ENCODE measurements around the gene CDC42BPB. TPM values are rescaled to one million over a fixed set of nuclear protein-coding genes. Genes with fewer than 3 reads are reported as not detected.

Gene CDC42BPB
- polyA plus RNA-seq, 1 donor (not counting 4 experiments of a cell fraction or from before 2014, with no cell fraction given), result 41.3 TPM

GRCh38 chr14:102982852-102983470 lies 74.4 kb downstream of the CDC42BPB start:
- H3K36me3 ChIP-seq (ENCODE audit: control insufficient read depth in 2 of 2, extremely low read depth in 1 of 2, insufficient read depth in 2 of 2, low read length in 2 of 2), result peaks cover 33 to 35% of the 10 kb centered on the region in 2 experiments

GRCh38 chr14:102980409-102980810 lies 76.9 kb downstream of the CDC42BPB start:
- Histone ChIP-seq H3K27ac (ENCODE audit: control insufficient read depth, insufficient read depth, low read length) (no peak overlapping the region), H3K4me2 (ENCODE audit: control insufficient read depth, extremely low read depth, insufficient read depth, low read depth, low read length) (no peak overlapping the region), H3K9me1 (ENCODE audit: control insufficient read depth, extremely low read depth, insufficient read depth, low read length) (no peaks in the 10 kb centered on the region), H3K36me3 (ENCODE audit: control insufficient read depth in 2 of 2, extremely low read depth in 1 of 2, insufficient read depth in 2 of 2, low read length in 2 of 2) (peaks cover 42 to 46% of the 10 kb centered on the region in 2 experiments), H3K4me1 (ENCODE audit: control insufficient read depth, extremely low read depth, insufficient read depth, low read length) (peaks cover 2% of the 10 kb centered on the region), H2AFZ (ENCODE audit: control insufficient read depth, low read length) (no peak overlapping the region), H3K9me3 (ENCODE audit: control insufficient read depth, low read depth, low read length) (no peaks in the 10 kb centered on the region), H3K4me3 (ENCODE audit: control insufficient read depth in 2 of 3, extremely low read depth in 1 of 3, insufficient read depth in 2 of 3, low read depth in 1 of 3, low read length in 3 of 3) (no peak overlapping the region), H3K27me3 (ENCODE audit: control insufficient read depth, extremely low read depth, insufficient read depth, low read length) (no peaks in the 10 kb centered on the region), H3K79me2 (ENCODE audit: control insufficient read depth, insufficient read depth, low read length) (peaks cover 2% of the 10 kb centered on the region), H4K20me1 (ENCODE audit: control insufficient read depth, extremely low read depth, insufficient read depth, low read length) (no peaks in the 10 kb centered on the region), H3K9ac (ENCODE audit: control insufficient read depth, extremely low read depth, insufficient read depth, low read length) (no peak overlapping the region)
- dilution Hi-C loops (cut with MboI; ENCODE audit: extremely low pct_ligation_motif_present, low sequenced_read_pairs), result no loop called here
- TF ChIP-seq CTCF (optimal IDR thresholded peaks at IDR 0.05 in 1 of 3, IDR thresholded peaks at IDR 0.05 in 1 of 3, conservative IDR thresholded peaks at IDR 0.05 in 1 of 3; ENCODE audit: extremely low read depth in 1 of 3, insufficient read depth in 2 of 3, low read length in 3 of 3), result no peak
- no peak for TF ChIP-seq EZH2 (IDR thresholded peaks at IDR 0.05; ENCODE audit: low read length)
- no peak for FAIRE-seq
- DNase-seq (ENCODE audit: low read depth, low spot score), result no peak

More at GRCh38 chr14:102982852-102983470, 74.4 kb downstream of the CDC42BPB start:
- FAIRE-seq, result no peak
- H3K4me2 ChIP-seq (ENCODE audit: control insufficient read depth, extremely low read depth, insufficient read depth, low read depth, low read length), result no peak overlapping the region
- dilution Hi-C loops (cut with MboI; ENCODE audit: extremely low pct_ligation_motif_present, low sequenced_read_pairs), result no loop called here
- H3K27me3 ChIP-seq (ENCODE audit: control insufficient read depth, extremely low read depth, insufficient read depth, low read length), result no peaks in the 10 kb centered on the region
- peaks cover 7% of the 10 kb centered on the region for H3K9me1 ChIP-seq (ENCODE audit: control insufficient read depth, extremely low read depth, insufficient read depth, low read length)
- TF ChIP-seq CTCF (optimal IDR thresholded peaks at IDR 0.05 in 1 of 3, IDR thresholded peaks at IDR 0.05 in 1 of 3, conservative IDR thresholded peaks at IDR 0.05 in 1 of 3; ENCODE audit: extremely low read depth in 1 of 3, insufficient read depth in 2 of 3, low read length in 3 of 3) (no peak), EZH2 (IDR thresholded peaks at IDR 0.05; ENCODE audit: low read length) (no peak)
- H3K9ac ChIP-seq (ENCODE audit: control insufficient read depth, extremely low read depth, insufficient read depth, low read length), result no peak overlapping the region
- H3K4me1 ChIP-seq (ENCODE audit: control insufficient read depth, extremely low read depth, insufficient read depth, low read length), result peaks cover 23% of the 10 kb centered on the region
- H4K20me1 ChIP-seq (ENCODE audit: control insufficient read depth, extremely low read depth, insufficient read depth, low read length), result peaks cover 12% of the 10 kb centered on the region
- H2AFZ ChIP-seq (ENCODE audit: control insufficient read depth, low read length), result no peak overlapping the region
- no peak overlapping the region for H3K27ac ChIP-seq (ENCODE audit: control insufficient read depth, insufficient read depth, low read length)
- DNase-seq (ENCODE audit: low read depth, low spot score), result no peak
- H3K4me3 ChIP-seq (ENCODE audit: control insufficient read depth in 2 of 3, extremely low read depth in 1 of 3, insufficient read depth in 2 of 3, low read depth in 1 of 3, low read length in 3 of 3), result no peak overlapping the region
- H3K9me3 ChIP-seq (ENCODE audit: control insufficient read depth, low read depth, low read length), result peaks cover 2% of the 10 kb centered on the region
- peaks cover 7% of the 10 kb centered on the region for H3K79me2 ChIP-seq (ENCODE audit: control insufficient read depth, insufficient read depth, low read length)
